Thoracic aorta (tissue), 2 donors: ENCODE measurements around the gene EPOP. TPM values are rescaled to one million over a fixed set of nuclear protein-coding genes. Genes with fewer than 3 reads are reported as not detected.
"Not testable (repeated sequence)": the region's sequence is repeated elsewhere in the genome, so short reads cannot be mapped to it uniquely, and the experiment has no call there.

ENCODE experiments used
- ATAC-seq: fragments of 150-250 bp; one replicate; pipeline ENCODE4 v1.8.0; 2017; ENCODE audit warnings: low read depth; ENCODE audit not compliant: insufficient number of reproducible peaks, low FRiP score
- DNase-seq: peaks from one replicate; pipeline ENCODE4 v3.0.0-alpha.2; 2020; ENCODE audit warnings: low spot score
- H3K27ac ChIP-seq, 2 donors: fragments of 200-600 bp; sonication (generic); 1 replicate in 1 of 2; 2 replicates in 1 of 2; pipeline ENCODE4 v1.5.1; 2016; ENCODE audit warnings: mild to moderate bottlenecking in 2 of 2, moderate library complexity in 2 of 2
- H3K27me3 ChIP-seq: fragments of 200-600 bp; sonication (generic); replicated peaks from 2 replicates; pipeline ENCODE4 v1.6.0; 2016; ENCODE audit warnings: mild to moderate bottlenecking; ENCODE audit not compliant: insufficient read depth
- H3K36me3 ChIP-seq: fragments of 200-600 bp; sonication (generic); one replicate; pipeline ENCODE4 v1.5.1; 2016
- H3K4me1 ChIP-seq, 2 donors: fragments of 200-600 bp; sonication (generic); 1 replicate in 1 of 2; 2 replicates in 1 of 2; pipeline versions ENCODE4 v1.5.1 to v1.6.0; 2016; ENCODE audit warnings: low read depth in 2 of 2, mild to moderate bottlenecking in 1 of 2; ENCODE audit not compliant: control insufficient read depth in 1 of 2
- H3K4me3 ChIP-seq: fragments of 200-600 bp; sonication (generic); 2 replicates; pipeline ENCODE4 v1.5.1; 2016; ENCODE audit warnings: mild to moderate bottlenecking
- H3K9me3 ChIP-seq: fragments of 200-600 bp; sonication (generic); 2 replicates; pipeline ENCODE4 v1.5.1; 2016
- total RNA-seq, 2 donors: library from RNA; depleted of rRNA; stranded (reverse); fragments of >200 nt; gene quantifications; one replicate each; pipeline versions ENCODE4 v1.1.0 to v1.2.3, GENCODE V29; 2016
- TF ChIP-seq, protein P1 (sequence below): fragments of 200-600 bp; sonication (generic); IDR thresholded peaks from one replicate; pipeline ENCODE4 v1.5.1; 2019; ENCODE audit warnings: antibody characterized with exemption

EPOP gene
- total RNA-seq, 2 donors from 2014 or later = 0.54 to 3.3 TPM

DNA sequence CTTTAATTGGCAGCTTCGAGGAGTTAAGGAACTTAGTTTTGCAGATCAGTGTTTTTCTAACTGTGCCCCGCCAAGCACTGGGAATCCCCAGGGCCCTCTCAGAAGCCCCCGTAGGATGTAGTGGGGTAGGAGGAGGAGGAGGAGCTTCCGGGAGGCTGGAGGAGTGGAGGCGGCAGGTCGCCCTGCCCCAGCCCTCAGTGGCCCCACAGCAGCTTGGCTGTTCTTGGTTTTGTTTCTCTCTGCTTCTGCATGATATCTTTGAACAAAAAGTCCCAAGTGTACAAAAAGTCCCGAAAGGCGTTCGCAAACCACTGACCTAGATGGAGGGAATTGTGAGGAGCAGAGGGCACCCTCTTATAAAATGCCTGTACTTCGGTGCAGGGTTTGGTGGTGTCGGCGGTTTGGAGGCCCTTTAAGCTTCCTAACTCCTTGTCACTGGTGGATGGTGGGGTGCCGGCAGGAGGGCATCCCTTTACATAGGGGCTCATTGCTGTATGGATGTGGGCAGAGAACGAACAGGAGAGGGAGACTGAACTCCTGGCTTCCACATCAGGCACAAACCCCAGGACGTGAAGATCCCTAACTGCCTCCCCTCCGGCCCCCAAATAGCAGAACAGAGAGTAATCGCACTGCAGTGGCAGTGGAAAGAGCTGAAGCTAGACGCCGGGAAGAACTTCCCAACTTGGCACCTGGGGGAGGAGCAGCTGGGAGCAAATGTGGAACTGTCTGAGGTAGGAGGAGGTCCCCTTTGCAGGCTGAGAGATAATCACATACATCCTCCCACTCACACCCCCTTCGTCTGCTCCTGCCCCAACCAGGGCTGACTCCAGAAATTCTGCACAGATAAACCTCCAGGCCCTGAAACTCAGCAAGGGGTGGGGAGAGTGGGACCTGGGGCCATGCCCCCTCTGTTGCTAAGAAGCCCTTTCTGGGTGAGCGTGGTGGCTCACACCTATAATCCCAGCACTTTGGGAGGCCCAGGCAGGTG lies 20.1 kb downstream of the EPOP start:
- no peaks in the 10 kb centered on the region for H3K9me3 ChIP-seq
- no peaks in the 10 kb centered on the region for H3K4me1 ChIP-seq
- H3K36me3 ChIP-seq = no peaks in the 10 kb centered on the region
- no peak overlapping the region for H3K27ac ChIP-seq
- H3K27me3 ChIP-seq = no peaks in the 10 kb centered on the region
- no peak overlapping the region for H3K4me3 ChIP-seq
- ATAC-seq (no peak), DNase-seq (no peak)
- TF ChIP-seq, protein P1, sequence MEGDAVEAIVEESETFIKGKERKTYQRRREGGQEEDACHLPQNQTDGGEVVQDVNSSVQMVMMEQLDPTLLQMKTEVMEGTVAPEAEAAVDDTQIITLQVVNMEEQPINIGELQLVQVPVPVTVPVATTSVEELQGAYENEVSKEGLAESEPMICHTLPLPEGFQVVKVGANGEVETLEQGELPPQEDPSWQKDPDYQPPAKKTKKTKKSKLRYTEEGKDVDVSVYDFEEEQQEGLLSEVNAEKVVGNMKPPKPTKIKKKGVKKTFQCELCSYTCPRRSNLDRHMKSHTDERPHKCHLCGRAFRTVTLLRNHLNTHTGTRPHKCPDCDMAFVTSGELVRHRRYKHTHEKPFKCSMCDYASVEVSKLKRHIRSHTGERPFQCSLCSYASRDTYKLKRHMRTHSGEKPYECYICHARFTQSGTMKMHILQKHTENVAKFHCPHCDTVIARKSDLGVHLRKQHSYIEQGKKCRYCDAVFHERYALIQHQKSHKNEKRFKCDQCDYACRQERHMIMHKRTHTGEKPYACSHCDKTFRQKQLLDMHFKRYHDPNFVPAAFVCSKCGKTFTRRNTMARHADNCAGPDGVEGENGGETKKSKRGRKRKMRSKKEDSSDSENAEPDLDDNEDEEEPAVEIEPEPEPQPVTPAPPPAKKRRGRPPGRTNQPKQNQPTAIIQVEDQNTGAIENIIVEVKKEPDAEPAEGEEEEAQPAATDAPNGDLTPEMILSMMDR = no peak

DNA sequence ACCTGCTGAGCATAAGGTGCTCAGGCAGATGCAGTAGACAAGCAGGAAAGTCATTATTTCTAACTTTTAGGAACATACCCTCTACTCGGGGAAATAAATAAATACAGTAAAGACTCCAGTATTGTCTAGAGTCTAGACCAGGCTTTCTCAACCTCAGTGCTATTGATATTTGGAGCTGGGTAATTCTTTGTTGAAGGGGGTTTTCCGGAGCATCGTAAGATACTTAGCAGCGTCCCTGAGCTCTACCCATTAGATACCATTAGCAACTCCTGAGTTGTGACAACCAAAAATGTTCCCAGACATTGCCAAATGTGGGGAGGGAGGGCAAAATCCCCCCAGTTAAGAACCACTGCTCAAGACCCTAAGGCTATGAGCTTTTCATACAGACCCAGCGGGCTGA lies 21.1 kb downstream of the EPOP start:
- no peak overlapping the region for H3K4me3 ChIP-seq
- no peaks in the 10 kb centered on the region for H3K36me3 ChIP-seq
- H3K9me3 ChIP-seq = no peaks in the 10 kb centered on the region
- no peaks in the 10 kb centered on the region for H3K27me3 ChIP-seq
- TF ChIP-seq, protein P1 = no peak
- ATAC-seq (no peak), DNase-seq (no peak)
- H3K27ac ChIP-seq = no peak overlapping the region
- H3K4me1 ChIP-seq = no peaks in the 10 kb centered on the region

DNA sequence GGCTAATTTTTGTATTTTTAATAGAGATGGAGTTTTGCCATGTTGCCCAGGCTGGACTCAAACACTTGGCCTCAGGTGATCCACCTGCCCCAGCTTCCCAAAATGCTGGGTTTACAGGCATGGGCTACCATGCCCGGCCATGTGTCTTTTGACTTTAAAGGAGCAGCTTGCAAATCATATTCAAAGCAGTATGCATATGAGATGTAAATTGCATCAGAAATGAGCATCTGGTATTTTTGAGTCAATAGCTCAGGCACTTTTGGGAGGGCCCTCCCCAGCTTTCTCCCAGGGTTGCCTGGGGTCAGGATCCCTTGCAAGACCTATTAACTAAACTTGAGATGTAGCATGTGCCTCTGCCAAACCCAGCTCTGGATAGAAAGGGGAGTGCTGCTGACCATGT lies 21.5 kb downstream of the EPOP start:
- H3K27me3 ChIP-seq = no peaks in the 10 kb centered on the region
- TF ChIP-seq, protein P1 = no peak
- no peak overlapping the region for H3K4me3 ChIP-seq
- H3K36me3 ChIP-seq = no peaks in the 10 kb centered on the region
- DNase-seq (no peak), ATAC-seq (no peak)
- no peaks in the 10 kb centered on the region for H3K9me3 ChIP-seq
- H3K4me1 ChIP-seq = no peaks in the 10 kb centered on the region
- H3K27ac ChIP-seq = no peak overlapping the region

DNA sequence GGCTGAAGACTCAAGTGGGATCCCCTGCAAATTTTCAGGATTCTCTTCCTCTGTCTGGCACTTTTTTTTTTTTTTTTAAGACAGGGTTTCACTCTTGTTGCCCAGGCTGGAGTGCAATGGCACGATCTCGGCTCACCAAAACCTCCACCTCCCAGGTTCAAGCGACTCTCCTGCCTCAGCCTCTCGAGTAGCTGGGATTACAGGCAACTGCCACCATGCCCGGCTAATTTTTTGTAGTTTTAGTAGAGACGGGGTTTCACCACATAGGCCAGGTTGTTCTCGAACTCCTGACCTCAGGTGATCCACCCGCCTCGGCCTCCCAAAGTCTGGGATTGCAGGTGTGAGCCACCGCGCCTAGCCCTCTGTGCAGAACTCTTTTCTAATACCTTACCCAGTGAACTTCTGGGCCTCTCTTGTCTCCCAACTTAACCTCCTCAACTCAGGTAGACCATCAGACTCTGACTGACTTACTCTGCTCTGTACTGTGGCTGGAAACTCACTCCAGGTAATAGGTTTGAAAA lies 24.0 kb downstream of the EPOP start:
- not testable (repeated sequence) for H3K36me3 ChIP-seq, H3K9me3 ChIP-seq, H3K27me3 ChIP-seq, ATAC-seq, H3K4me1 ChIP-seq, DNase-seq, H3K27ac ChIP-seq, H3K4me3 ChIP-seq

DNA sequence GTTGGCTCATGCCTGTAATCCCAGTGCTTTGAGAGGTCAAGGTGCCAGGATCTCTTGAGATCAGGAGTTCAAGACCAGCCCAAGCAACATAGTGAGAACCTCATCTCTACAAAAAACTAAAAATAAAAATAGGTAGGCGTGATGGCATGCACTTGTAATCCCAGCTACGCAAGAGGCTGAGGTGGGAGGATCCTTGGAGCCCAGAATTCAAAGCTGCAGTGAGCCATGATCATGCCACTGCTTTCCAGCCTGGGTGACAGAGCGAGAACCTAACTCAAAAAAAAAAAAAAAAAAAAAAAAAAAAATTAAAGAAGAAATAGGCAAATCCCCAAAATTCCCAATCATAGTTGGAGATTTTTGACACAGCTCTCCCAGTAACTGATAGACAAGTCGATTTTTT lies 36.8 kb downstream of the EPOP start:
- Histone ChIP-seq H3K4me1 (no peaks in the 10 kb centered on the region), H3K27ac (no peak overlapping the region), H3K9me3 (no peaks in the 10 kb centered on the region), H3K4me3 (no peak overlapping the region), H3K36me3 (no peaks in the 10 kb centered on the region), H3K27me3 (no peaks in the 10 kb centered on the region)
- TF ChIP-seq, protein P1 = no peak
- DNase-seq (no peak), ATAC-seq (no peak)
